KBM-7 (cell line): ENCODE data around the gene GNG8.
A peak's percentile ranks its signal among the peaks of the same experiment; 100 is the strongest.
"Not testable (repeated sequence)": the region's sequence is repeated elsewhere in the genome, so short reads cannot be mapped to it uniquely, and the experiment has no call there.

ENCODE experiments used
- DNase-seq: peaks from one replicate; pipeline ENCODE4 v3.0.0-alpha.2; 2015
- in situ Hi-C: fragments of 300-500 bp; cut with MboI; formaldehyde crosslinking; loops from 2 replicates; pipeline ENCODE4 v1.14.3; 2020; ENCODE audit warnings: low sequenced_read_pairs, low pct_unique_long_range_greater_than_20kb, mixed read lengths

Gene GNG8

GRCh38 chr19:46648060-46648960 lies 12.3 kb upstream of the GNG8 start:
- in situ Hi-C loops = no loop called here
- no peak for DNase-seq

- in situ Hi-C loops = no loop called here
- DNase-seq = no peak
Measured at GRCh38 chr19:46646402-46646801, 10.4 kb upstream of the GNG8 start.

GRCh38 chr19:46644720-46645119 lies 8.7 kb upstream of the GNG8 start:
- in situ Hi-C loops = no loop called here
- no peak for DNase-seq

GRCh38 chr19:46640656-46641055 lies 4.7 kb upstream of the GNG8 start:
- in situ Hi-C loops = no loop called here
- DNase-seq = no peak

GRCh38 chr19:46639358-46640182 lies 3.6 kb upstream of the GNG8 start:
- in situ Hi-C loops = no loop called here
- peak; percentile 68 for DNase-seq

GRCh38 chr19:46637224-46637623 lies 1.2 kb upstream of the GNG8 start:
- no peak for DNase-seq
- in situ Hi-C loops = no loop called here

GRCh38 chr19:46634656-46635218 lies 1.3 kb downstream of the GNG8 start:
- DNase-seq = no peak
- in situ Hi-C loops = no loop called here

- peak; percentile 77 for DNase-seq
- in situ Hi-C loops = no loop called here
Measured at GRCh38 chr19:46634045-46634655, 1.9 kb downstream of the GNG8 start.

- no peak for DNase-seq
- in situ Hi-C loops = no loop called here
Measured at GRCh38 chr19:46633130-46633529, 2.9 kb downstream of the GNG8 start.

- no peak for DNase-seq
- in situ Hi-C loops = no loop called here
Measured at GRCh38 chr19:46631481-46631880, 4.5 kb downstream of the GNG8 start.

GRCh38 chr19:46630586-46631205 lies 5.3 kb downstream of the GNG8 start:
- peak; percentile 54 for DNase-seq
- in situ Hi-C loops = no loop called here

GRCh38 chr19:46629546-46630025 lies 6.4 kb downstream of the GNG8 start:
- in situ Hi-C loops = no loop called here
- DNase-seq = peak; percentile 67

- in situ Hi-C loops, DNase-seq: not testable (repeated sequence)
Measured at GRCh38 chr19:46628970-46629369, 7.0 kb downstream of the GNG8 start.

GRCh38 chr19:46626446-46626845 lies 9.6 kb downstream of the GNG8 start:
- in situ Hi-C loops = no loop called here
- no peak for DNase-seq

GRCh38 chr19:46625731-46626130 lies 10.3 kb downstream of the GNG8 start:
- DNase-seq = no peak
- in situ Hi-C loops = no loop called here

- in situ Hi-C loops = no loop called here
- peak; percentile 47 for DNase-seq
Measured at GRCh38 chr19:46624958-46625661, 10.9 kb downstream of the GNG8 start, which contains the start of gene PTGIR. PTGIR (minus strand) TSS chr19:46625089; CDS start chr19:46624225, 864 bp downstream.

GRCh38 chr19:46623915-46624502 lies 12.0 kb downstream of the GNG8 start:
- DNase-seq = no peak
- in situ Hi-C loops = no loop called here

GRCh38 chr19:46622118-46622446 lies 13.9 kb downstream of the GNG8 start:
- in situ Hi-C loops = no loop called here
- no peak for DNase-seq
